GM06990 (cell line): Measurements from ENCODE around the gene SFXN1.

ENCODE experiments used
- DNase-seq: peaks from one replicate; pipeline ENCODE4 v3.0.0-alpha.2; 2011; ENCODE audit not compliant: insufficient read length; ENCODE audit errors: extremely low read depth
- H3K27me3 ChIP-seq: replicated peaks from 2 replicates; pipeline ENCODE4 v1.6.0; 2011; ENCODE audit warnings: low read length; ENCODE audit not compliant: control insufficient read depth, insufficient read depth
- H3K36me3 ChIP-seq: 2 replicates; pipeline ENCODE4 v1.5.1; 2011; ENCODE audit warnings: low read length; ENCODE audit not compliant: control insufficient read depth, insufficient read depth
- H3K4me3 ChIP-seq: replicated peaks from 2 replicates; pipeline ENCODE4 v1.5.1; 2011; ENCODE audit warnings: low read depth, mild to moderate bottlenecking, control low read depth, low read length
- TF ChIP-seq, protein P1 (sequence below): IDR thresholded peaks from 2 replicates; pipeline ENCODE4 v1.5.1; 2011; ENCODE audit warnings: low read length, control low read depth, mild to moderate bottlenecking, inconsistent platforms; ENCODE audit not compliant: insufficient read depth, poor library complexity, severe bottlenecking

The SFXN1 gene

DNA sequence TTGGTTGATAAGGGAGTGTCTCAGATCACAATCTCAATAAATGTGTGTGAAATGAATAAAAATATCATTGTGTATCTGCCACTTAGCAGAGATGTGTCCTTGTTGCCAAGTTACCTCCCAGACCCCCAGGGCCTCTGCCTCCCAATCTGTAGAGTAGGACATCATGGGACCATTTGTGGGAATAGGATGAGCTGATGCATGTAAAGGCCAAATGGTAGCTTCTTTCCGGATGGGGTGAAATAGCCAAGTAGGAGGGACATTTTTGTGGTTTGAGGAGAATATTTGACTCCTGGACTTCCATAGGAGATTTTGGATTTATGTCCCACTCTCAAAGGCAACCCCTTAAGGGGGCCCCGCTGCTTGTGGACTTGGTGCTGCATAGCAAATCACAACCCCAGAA is 96.9 kb downstream of the SFXN1 start:
- no peak for DNase-seq
- H3K27me3 ChIP-seq, result peaks cover 3% of the 10 kb centered on the region; the same call in 1 of the 2 replicates
- no peaks in the 10 kb centered on the region for H3K36me3 ChIP-seq
- no peak overlapping the region for H3K4me3 ChIP-seq
- TF ChIP-seq, protein P1, sequence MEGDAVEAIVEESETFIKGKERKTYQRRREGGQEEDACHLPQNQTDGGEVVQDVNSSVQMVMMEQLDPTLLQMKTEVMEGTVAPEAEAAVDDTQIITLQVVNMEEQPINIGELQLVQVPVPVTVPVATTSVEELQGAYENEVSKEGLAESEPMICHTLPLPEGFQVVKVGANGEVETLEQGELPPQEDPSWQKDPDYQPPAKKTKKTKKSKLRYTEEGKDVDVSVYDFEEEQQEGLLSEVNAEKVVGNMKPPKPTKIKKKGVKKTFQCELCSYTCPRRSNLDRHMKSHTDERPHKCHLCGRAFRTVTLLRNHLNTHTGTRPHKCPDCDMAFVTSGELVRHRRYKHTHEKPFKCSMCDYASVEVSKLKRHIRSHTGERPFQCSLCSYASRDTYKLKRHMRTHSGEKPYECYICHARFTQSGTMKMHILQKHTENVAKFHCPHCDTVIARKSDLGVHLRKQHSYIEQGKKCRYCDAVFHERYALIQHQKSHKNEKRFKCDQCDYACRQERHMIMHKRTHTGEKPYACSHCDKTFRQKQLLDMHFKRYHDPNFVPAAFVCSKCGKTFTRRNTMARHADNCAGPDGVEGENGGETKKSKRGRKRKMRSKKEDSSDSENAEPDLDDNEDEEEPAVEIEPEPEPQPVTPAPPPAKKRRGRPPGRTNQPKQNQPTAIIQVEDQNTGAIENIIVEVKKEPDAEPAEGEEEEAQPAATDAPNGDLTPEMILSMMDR, result no peak

DNA sequence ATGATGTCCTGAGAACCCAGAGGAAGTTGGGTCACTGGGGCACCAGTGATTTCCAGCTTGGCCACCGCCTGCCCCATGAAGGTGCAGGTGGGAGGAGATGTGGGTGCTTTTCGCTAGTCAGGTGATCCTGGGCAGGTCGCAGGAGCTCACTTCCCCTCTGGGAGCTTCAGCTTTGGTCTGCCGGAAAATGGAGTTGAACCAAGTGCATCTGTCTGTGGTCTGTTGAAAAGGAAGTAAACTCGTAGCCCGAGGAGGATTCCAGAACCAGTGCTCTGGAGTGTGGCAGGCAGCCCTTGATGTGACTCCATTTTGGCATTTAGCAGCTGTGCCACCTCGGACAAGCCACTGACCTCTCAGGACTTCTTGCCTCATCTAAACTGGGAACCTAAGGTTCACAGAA is 97.7 kb downstream of the SFXN1 start:
- Histone ChIP-seq H3K36me3 (no peaks in the 10 kb centered on the region), H3K4me3 (no peak overlapping the region), H3K27me3 (peaks cover 1% of the 10 kb centered on the region; the same call in 1 of the 2 replicates)
- DNase-seq, result no peak
- TF ChIP-seq, protein P1, result no peak

DNA sequence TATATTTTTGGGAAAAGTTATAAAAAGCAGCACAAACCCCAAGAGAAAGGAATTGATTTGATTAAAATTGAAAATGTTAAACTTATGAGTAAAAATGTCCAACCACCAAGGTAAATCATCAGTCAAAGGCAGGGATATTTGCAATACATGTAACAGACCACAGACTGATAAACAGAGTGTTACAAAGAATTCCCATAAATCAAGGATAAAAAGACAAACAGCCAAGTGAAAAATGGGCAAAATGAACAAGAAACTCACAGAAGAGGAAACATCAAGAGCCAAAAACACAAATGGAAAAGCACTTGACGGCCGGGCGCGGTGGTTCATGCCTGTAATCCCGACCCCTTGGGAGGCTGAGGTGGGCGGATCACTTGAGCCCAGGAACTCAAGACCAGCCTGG is 98.2 kb downstream of the SFXN1 start:
- Histone ChIP-seq H3K4me3 (no peak overlapping the region), H3K36me3 (no peaks in the 10 kb centered on the region), H3K27me3 (no peaks in the 10 kb centered on the region)
- DNase-seq, result no peak
- TF ChIP-seq, protein P1, result no peak
